GM19025 (cell line): ENCODE results near the gene PNPLA3.

Experiments used
- ATAC-seq: cut with Tn5 transposase; IDR thresholded peaks from one replicate; pipeline ENCODE4 v1.9.1; 2021; ENCODE audit warnings: mild to moderate bottlenecking, low read depth, moderate library complexity; ENCODE audit not compliant: unreplicated experiment

Gene PNPLA3

DNA sequence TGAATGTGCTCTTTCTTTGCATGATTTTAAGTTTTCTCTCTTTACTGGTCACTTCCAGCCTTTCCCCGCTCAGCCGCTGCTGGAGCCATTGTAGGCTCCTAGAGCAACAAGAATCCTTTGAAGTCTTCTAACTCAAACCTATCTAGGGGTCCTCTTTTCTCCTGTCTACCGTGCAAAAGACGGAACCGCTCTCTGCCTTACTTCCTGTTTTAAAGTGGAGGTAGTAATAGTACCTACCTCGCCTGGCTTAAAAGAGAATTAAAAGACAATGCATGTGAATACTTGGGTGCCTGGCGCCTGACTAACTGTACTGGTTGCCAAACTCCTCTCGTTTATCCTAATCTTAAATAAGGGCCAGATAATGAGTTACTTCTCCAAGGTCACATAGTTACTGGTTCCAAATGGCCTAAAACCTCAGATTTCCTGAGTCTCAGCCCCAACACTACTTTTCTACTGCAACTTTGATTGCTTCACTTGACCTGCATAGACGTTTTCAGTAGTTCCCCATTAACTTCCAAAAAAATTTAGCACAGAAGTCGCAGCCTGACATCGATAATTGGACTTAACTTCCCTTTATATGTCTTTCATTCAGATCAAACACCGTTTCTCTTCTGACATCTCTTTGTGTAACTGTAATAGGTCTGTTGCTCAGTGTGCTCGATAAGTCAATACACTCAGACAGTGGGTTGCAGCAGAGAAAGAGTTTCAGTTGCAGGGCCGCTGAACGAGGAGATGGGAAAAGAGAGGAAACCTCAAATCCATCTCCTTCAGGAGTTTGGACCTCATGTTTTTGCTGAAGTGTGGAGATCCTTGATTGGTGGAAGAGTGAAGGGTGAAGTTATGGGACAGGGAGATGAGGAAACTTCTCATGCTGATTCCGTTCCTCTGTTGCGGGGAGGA, 32.5 kb downstream of the PNPLA3 start:
- ATAC-seq: no peak

DNA sequence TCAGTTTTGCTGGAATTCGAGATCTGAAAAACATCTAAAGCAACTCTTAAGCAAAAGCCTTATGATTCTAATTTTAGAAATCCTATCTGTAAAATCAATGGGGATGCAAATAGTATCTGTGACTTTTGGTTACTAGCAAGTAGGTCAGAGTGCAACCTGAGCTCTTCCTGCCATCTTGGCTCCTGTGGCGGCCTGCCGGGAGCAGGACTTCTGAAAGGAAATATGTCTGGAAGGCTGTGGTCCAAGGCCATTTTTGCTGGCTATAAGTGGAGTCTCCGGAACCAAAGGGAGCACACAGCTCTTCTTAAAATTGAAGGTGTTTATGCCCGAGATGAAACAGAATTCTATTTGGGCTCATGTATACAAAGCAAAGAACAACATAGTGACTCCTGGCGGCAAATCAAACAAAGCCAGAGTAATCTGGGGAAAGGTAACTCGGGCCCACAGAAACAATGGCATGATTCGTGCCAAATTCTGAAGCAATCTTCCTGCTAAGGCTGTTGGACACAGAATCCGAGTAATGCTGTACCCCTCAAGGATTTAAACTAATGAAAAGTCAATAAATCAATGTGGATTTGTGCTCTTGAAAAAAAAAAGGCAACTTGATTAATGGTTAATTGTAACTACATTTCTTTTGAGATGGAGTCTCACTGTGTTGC, 33.3 kb downstream of the PNPLA3 start:
- no peak for ATAC-seq

DNA sequence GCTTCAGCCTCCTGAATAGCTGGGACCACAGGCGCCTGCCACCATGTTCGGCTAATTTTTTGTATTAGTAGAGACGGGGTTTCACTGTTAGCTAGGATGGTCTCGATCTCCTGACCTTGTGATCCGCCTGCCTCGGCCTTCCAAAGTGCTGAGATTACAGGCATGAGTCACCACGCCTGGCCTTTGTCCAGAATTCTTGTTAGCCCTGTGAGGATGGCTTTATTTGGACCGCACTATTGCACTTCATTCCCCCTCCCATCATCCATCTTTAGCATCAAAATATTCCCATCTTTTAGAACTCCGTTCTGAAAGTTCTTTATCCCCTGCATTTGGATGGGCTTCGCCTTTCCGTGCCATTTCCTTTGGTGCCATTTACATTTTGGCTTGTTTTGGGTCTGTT, 34.3 kb downstream of the PNPLA3 start:
- no peak for ATAC-seq

DNA sequence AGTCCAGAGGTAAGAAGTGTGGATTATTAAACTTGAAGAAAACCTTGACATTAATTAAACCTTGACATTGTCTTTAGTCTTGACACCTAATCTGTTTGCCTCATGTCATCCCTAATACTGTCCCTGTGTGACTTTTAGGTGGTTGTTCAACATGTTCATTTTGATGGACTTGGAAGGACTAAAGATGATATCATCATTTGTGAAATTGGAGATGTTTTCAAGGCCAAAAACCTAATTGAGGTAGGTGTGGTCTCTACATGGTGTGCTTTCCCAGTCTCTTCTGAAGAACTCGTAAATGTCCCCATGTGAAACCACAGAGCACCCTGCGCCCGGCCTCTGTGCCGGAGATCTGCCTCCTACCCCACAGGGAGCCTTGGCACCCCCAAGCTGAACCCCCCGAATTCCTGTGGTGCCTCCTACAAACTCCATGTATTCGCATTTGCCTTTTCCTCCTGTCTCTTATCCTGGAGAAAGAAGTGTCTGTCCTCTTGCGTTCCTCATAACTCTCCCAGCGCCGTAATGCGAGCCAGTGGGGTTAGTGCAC, 40.8 kb downstream of the PNPLA3 start:
- ATAC-seq: no peak

DNA sequence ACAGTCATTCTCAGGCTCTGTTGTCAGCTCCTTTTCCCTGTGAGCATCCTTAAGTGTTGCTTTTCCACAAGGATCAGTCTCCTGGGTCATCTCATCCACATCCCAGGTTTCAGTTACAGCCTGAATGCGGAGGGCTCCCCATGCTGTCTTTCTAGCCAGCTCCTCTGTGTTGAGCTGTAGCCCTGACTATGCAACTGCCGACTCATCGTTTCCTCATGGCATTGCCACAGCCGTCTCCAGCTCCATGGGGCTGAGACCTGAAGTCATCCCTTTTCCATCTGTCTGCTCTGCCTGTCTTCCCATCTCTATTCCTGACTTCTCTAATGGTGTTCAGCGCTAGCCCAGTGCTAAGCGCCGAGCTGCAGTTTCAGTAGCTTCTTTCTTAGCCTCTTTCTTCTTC, 43.5 kb downstream of the PNPLA3 start:
- ATAC-seq: no peak

DNA sequence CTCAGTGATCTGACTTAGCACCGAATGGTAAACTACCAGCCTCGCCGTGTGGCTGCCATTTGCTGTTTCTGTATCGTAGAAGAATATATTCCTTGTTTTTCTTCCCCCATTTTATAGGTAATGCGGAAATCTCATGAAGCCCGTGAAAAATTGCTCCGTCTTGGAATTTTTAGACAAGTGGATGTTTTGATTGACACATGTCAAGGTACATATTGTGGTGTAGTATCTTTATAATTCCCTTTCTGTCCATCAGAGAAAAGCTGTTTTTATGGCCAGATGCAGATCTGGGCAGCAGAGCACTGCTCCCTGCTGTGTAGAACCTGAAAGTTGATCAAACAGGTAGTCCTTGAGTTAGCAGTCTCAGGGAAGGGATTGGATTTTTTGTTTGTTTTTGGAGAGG, 45.0 kb downstream of the PNPLA3 start:
- ATAC-seq: no peak

DNA sequence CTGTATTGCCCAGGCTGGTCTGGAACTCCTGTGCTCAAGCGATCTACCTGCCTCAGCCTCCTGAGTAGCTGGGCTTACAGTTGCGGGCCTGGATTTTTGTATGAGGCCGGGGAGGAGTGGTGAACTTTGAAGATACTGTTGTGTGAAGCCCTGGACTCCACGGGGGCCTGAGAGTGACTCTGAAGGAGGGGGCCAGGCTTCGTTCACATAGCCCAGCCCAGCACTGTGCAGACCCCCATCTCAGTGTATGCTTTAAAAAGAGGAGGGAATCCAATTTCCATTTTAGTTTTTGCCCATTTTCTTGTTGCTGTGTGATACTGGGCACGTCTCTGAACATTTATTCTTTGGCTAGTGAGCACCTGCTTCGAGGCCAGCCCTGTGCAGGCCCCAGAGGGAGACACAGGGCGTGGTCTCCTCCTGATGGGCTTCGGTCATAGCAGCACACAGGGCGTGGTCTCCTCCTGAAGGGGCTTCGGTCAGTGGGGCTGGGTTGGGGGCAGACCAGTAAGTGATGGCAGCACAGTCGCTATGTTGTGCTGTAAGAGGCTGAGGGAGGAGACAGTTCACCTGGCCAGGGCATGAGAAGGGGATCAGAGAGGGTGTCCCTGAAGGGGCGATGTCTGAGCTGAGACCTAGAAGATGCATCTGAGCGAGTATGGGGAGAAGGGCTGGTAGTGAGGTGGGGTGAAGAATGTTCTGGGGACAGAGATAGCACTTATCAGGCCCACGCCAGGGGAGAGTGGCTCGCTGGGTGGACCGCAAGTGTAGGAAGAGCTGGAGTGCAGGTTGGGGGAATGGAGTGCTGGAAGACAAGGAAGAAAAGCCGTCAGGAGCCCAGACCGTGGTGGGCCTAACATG, 45.6 kb downstream of the PNPLA3 start:
- no peak for ATAC-seq

DNA sequence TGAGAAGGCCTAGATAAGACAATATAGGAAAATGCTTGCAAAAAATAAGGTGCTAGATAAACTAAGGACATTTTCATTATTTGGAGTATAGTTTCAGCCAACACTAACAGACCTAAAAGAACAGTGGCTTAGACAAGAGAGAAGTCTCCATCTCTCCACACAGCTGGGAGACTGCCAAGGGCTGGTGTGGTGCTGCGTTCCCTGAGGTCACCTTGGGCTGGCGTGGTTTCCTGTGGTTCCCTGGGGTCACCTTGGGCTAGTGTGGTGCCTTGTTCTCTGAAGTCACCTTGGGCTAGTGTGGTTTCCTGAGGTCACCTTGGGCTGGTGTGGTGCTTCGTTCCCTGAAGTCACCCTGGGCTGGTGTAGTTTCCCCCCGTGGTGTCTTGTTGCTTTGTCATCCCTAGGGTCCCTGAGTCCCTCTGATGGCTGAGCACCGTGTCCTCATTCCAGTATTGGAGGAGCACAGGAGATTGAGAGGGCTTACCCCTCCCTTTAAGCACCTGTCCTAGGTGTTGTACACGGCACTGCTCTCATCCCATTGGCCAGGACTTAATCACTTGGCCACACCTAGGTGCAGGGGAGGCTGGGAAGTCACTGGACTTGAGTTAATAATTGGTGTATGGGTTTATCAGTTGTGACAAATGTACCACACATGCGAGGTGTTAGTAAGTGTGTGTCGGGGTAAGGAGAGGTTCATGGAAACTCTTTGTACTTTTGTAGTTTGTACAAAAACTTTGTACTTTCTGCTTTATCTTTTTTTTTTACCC, 46.6 kb downstream of the PNPLA3 start:
- ATAC-seq: no peak

DNA sequence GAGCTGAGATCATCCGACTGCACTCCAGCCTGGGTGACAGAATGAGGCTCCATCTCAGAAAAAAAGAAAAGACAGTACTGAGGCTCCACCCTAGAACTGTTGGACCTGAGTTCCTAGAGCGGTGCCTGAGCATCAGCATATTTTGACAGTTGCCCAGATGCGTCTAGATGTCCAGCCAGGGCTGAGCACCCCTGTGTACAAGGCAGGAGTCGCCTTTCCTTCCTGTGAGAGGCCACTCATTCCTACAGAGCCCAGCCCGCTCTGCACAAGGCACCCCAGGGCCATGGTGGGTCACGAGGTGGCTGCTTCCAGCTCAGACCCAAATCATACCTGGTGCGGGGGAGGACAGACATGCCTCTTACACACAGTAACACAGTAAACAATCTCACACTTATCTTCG, 47.5 kb downstream of the PNPLA3 start:
- ATAC-seq: no peak

DNA sequence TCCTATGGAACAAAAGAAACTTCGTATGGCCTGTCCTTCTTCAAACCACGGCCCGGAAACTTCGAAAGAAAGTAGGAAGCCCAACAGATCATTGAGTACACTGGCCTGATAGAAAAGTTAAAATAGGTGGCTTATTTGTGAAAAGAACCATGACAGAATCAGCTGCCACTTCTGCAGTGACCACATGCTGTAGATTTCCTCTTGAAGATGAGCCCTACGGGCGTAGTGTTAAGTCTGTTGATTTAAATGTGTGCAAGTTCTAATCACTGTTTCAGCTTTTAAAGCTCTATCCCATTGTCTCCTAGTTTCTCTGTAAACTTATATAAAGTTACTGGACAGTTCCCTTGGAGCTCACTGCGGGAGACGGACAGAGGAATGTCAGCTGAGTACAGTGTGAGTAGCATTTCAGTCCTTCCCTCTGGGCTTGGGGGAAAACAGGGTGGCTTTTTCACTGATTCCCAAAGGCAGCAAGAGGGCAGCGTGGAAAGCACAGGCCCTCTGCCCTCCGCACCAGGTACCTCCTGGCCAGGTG, 49.4 kb downstream of the PNPLA3 start:
- no peak for ATAC-seq

DNA sequence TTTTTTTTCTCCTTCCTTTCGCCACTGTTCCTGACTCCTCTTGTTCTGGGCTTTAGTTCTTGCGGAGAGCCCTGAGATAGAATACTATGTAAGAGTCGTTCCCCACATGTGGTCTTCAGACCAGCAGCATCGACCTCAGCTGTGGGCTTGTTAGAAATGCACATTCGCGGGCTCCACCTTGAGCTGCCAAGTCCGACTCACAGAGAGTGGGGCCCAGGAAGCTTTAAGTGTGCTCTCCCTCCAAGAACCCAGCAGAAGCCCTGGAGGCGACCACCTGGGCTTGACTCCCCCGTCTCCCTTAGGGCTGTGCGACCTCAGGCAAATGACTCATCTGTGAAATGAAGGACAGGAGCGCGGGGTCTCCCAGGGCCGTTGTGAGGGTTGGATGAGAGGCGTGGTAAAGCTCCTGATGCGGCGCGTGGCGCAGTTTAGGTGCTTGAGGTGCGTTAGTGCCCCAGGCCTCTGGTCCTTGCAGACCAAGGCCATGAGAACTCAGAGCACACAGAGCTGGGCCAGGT, 50.5 kb downstream of the PNPLA3 start:
- ATAC-seq: no peak

DNA sequence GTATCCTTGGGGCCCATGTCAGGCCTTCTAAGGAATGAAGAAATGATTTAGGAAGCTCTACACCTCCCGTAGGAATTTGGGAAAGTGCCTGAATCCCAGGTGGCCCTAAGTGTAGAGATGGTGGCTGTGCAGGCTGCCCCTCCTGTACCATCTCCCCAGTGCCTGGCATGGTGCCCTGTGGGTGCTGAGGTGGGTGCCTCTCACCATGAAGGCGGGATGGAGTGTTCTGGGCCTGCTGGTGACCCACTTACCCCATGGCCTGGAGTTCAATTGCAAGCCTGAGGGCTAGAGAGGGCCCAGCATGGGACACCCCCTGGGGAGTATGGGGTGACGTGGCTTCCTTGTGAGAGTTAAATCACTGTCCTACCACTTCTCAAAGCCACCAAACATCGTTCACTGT, 51.4 kb downstream of the PNPLA3 start:
- no peak for ATAC-seq

DNA sequence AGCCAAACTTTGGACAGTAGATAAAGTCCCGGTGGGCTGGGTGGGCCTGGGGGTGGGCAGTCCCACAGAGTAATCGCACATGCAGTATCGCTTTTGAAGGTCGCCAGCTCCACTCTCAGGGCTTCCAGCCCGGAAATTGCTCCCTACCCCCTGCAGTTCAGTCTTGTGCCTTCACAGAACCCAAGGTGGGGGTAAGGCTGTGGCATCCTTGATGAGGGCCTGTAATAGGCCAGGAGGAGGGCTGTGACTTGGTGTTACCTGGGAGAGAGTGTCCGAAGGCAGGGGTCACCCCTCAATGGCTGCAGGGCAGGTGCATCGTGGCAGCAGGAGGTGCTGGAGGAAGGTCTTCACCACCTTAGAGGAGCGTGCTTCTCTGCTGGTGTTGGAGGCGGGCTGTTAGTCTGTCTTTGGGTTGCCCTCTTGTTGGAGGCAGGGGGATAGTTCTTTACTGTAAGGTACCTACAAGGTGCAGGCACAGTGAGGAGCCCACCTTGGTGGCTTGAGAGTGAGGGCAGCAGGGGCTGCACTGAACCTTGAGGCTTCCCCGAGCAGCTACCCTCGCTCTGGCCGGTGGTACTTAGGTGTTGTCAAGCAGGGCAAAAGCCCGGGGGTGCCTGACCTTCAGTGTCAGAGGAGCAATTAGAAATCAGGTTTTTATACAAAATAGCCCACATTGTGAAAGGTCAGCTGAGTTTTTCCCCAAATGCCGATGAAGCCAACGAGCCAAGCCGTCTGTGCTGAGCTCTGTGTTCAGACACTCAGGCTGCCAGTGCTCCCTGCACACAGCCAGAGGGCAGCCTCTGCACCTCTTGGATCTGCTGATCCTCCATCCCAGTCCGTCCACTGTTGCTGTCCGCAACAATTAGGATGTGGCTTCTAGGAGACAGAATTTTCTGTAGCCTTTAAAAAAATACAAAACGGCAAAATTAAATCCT, 53.5 kb downstream of the PNPLA3 start:
- ATAC-seq: no peak

DNA sequence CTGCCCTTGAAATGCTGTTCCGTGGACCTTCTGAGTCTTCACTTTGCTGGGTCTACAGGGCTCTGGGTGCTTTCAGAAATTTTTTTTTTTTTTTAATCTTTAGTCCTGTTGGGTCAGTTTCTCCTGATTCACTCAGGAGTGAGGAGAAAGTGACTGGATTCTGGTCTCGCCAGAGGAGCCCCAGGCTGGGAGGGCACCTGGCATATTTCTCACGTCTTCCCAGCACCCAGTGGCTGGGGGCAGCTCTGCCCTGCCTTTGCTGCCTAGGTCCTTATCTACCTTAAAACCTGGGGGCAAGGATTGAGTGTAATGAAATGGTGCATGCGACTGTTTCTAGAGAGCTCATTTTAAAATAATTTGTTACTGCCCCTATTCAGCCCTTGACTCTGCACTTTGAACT, 55.0 kb downstream of the PNPLA3 start:
- ATAC-seq: no peak

DNA sequence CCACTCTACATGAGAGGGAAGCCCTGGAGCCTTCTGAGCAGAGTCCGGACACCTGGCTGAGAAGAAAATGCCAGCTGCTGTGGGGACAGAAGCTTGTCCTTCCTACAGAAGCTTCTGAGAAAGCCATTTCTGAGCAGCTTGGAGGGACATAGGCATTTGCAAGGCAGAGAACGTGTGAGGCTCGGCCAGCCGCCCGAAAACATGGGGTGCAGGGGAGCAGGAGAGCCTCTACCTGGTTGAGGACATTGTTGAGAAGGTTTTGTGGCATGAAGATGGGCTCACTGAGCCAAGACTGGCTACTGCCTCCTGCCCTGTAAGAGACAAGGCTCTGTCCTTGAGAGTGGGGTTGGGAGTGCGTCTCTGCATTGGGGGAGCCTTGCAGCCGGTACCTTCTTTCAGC, 57.0 kb downstream of the PNPLA3 start:
- ATAC-seq: no peak

DNA sequence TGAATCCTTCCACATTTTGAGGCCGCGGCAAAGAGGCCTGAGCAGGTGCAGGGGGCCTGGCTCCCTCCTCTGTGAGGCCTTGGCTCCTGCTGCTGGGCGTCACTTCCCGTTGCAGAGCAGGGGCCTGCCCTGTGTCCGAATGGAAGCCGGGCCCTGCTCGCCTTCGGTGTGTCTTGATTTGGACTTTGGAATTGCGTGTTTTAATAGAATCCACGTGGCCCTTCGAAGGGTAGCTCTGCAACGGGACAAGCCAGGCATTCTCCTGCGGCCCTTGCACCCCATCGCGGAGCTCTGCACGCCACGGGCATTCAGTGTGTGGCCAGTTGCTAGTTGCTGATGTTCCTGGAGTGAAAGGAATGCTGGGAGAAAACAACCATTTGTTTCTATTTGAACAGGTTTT, 57.4 kb downstream of the PNPLA3 start:
- ATAC-seq: no peak

DNA sequence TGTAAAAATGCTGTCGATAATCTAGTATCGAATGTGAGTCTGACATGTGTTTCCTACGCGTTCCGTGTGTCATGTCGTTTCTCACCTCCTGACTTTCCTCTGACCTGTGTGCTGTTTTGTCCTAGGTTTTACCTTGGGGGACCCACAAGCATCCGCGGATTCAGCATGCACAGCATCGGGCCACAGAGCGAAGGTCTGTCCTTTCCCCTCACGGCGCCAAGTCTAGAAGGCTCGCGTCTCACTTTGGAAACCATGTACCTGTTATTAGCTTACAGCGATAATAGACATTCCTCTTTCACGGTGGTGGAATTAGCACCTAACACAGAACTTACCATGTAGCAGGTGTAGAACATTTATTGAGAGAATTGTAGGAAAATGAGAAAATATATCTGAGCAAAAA, 60.2 kb downstream of the PNPLA3 start:
- ATAC-seq: no peak

DNA sequence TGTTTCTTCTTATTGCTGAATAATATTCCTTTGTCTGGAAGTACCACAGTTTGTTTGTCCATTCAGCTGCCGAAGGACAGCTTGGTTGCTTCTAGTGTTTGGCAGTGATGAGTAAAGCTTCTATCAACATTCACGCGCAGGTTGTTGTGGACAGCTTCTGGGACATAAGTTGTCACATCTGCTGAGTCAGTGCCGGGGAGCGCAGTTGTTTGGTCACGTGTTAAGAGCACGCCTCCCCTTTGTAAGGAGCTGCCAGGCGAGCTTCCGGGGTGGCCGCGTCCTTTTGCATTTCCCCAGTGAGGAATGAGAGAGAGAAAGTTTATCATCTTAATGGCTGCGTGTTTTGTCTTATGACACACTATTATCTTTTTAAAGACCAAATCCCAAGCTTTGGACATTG, 61.9 kb downstream of the PNPLA3 start:
- no peak for ATAC-seq
